ENCODE data around the gene RECQL5.
"Not testable (repeated sequence)": the region's sequence is repeated elsewhere in the genome, so short reads cannot be mapped to it uniquely, and the experiment has no call there.

The RECQL5 gene

GRCh38 chr17:75645889-75646637 is 20.9 kb downstream of the RECQL5 start:
- DNase-seq: peak; percentile 23

GRCh38 chr17:75645501-75645888 is 21.5 kb downstream of the RECQL5 start:
- DNase-seq: no peak

GRCh38 chr17:75643643-75644017 is 23.3 kb downstream of the RECQL5 start:
- DNase-seq: no peak

GRCh38 chr17:75642784-75643642 is 23.9 kb downstream of the RECQL5 start:
- no peak for DNase-seq

- DNase-seq: no peak
These were observed 24.7 kb downstream of the RECQL5 start for GRCh38 chr17:75642182-75642783.

GRCh38 chr17:75641343-75641742 is 25.6 kb downstream of the RECQL5 start:
- no peak for DNase-seq

- DNase-seq: no peak
These were observed 26.3 kb downstream of the RECQL5 start for GRCh38 chr17:75640556-75641119.

- DNase-seq: no peak
These were observed 27.0 kb downstream of the RECQL5 start for GRCh38 chr17:75639771-75640555.

- DNase-seq: no peak
These were observed 27.6 kb downstream of the RECQL5 start for GRCh38 chr17:75639327-75639726.

- no peak for DNase-seq
These were observed 28.1 kb downstream of the RECQL5 start for GRCh38 chr17:75638893-75639292.

- DNase-seq: not testable (repeated sequence)
These were observed 28.9 kb downstream of the RECQL5 start for GRCh38 chr17:75638039-75638438.

GRCh38 chr17:75637551-75637950 is 29.4 kb downstream of the RECQL5 start:
- no peak for DNase-seq

- no peak for DNase-seq
These were observed 29.8 kb downstream of the RECQL5 start for GRCh38 chr17:75637143-75637538.

GRCh38 chr17:75636381-75637142 is 30.4 kb downstream of the RECQL5 start:
- DNase-seq: no peak

GRCh38 chr17:75635610-75636202 is 31.2 kb downstream of the RECQL5 start:
- no peak for DNase-seq

- DNase-seq: no peak
These were observed 32.0 kb downstream of the RECQL5 start for GRCh38 chr17:75634754-75635609.

- DNase-seq: no peak
These were observed 32.6 kb downstream of the RECQL5 start for GRCh38 chr17:75634376-75634740.

GRCh38 chr17:75633486-75634375 is 33.2 kb downstream of the RECQL5 start:
- peak; percentile 41 for DNase-seq

GRCh38 chr17:75632863-75633485 is 34.0 kb downstream of the RECQL5 start, which contains the start of gene SMIM5:
SMIM5 (plus strand) TSS chr17:75633434; CDS start chr17:75640202, 6,768 bp downstream.
- peak; percentile 75 for DNase-seq

Measured in CD4-positive, alpha-beta T cell treated with Interferon gamma for 1 hour (primary cell).